Measurements from ENCODE around the gene XKR7.

The XKR7 gene

DNA sequence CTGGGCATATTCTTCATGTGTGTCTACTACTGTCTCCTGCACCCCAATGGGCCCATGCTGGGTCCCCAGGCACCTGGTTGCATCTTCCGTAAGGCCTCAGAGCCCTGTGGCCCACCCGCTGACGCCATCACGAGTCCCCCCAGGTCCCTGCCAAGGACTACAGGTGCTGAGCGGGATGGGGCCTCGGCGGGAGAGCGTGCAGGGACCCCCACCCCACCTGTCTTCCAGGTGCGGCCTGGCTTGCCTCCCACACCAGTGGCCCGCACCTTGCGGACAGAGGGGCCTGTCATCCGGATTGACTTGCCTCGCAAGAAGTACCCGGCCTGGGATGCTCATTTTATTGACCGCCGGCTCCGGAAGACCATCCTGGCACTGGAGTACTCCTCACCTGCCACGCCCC, 29.0 kb downstream of the XKR7 start:
- no peak for DNase-seq (ENCODE audit: low spot score)
- TF ChIP-seq, protein P1, sequence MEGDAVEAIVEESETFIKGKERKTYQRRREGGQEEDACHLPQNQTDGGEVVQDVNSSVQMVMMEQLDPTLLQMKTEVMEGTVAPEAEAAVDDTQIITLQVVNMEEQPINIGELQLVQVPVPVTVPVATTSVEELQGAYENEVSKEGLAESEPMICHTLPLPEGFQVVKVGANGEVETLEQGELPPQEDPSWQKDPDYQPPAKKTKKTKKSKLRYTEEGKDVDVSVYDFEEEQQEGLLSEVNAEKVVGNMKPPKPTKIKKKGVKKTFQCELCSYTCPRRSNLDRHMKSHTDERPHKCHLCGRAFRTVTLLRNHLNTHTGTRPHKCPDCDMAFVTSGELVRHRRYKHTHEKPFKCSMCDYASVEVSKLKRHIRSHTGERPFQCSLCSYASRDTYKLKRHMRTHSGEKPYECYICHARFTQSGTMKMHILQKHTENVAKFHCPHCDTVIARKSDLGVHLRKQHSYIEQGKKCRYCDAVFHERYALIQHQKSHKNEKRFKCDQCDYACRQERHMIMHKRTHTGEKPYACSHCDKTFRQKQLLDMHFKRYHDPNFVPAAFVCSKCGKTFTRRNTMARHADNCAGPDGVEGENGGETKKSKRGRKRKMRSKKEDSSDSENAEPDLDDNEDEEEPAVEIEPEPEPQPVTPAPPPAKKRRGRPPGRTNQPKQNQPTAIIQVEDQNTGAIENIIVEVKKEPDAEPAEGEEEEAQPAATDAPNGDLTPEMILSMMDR (IDR thresholded peaks at IDR 0.05; ENCODE audit: borderline replicate concordance, control extremely low read depth, extremely low read depth, insufficient read depth, missing control alignments) = no peak
- in situ Hi-C loops (cut with MboI; ENCODE audit: low sequenced_read_pairs, unreplicated experiment) = no loop called here

DNA sequence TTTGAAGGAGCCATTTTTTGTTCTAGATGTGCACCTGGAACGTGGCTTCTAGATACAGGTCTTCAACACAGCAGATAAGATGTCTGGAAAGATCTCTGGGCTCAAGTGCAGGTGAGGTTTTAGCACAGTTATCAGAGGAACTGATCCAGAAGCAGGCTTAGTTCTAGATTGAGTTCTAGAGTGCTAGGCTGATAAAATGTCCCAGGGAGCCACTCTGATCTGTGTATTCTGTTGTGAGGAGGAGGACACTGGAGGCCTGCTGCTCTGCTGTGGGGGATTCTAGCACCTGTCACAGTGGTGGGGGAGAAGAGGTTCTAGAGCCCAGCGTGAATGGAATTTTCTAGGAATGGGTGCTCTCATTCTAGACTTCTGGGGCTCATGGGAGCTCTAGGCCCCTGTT, 30.3 kb downstream of the XKR7 start:
- in situ Hi-C loops (cut with MboI; ENCODE audit: low sequenced_read_pairs, unreplicated experiment) = no loop called here
- TF ChIP-seq, protein P1 (IDR thresholded peaks at IDR 0.05; ENCODE audit: borderline replicate concordance, control extremely low read depth, extremely low read depth, insufficient read depth, missing control alignments) = no peak
- DNase-seq (ENCODE audit: low spot score) = no peak

DNA sequence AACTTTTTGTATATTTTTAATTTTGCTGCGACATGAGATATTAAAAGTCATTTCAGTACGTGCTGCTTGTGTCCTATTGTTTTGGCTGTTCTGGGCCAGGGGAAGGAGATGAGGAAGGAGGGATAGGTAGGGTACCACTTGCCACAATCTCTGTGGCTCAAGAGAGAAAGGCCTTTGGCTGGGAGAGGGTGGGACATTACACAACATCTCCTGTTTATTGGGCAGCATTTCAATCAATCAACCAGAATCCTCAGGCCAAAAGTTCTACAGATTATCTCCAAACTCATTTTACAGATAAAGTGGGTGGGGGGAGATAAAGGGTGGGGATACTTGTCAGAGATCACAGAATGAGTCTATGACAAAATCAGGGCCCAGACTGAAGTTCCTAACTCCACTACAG, 35.4 kb downstream of the XKR7 start:
- in situ Hi-C loops (cut with MboI; ENCODE audit: low sequenced_read_pairs, unreplicated experiment) = no loop called here
- no peak for DNase-seq (ENCODE audit: low spot score)
- TF ChIP-seq, protein P1 (IDR thresholded peaks at IDR 0.05; ENCODE audit: borderline replicate concordance, control extremely low read depth, extremely low read depth, insufficient read depth, missing control alignments) = no peak

DNA sequence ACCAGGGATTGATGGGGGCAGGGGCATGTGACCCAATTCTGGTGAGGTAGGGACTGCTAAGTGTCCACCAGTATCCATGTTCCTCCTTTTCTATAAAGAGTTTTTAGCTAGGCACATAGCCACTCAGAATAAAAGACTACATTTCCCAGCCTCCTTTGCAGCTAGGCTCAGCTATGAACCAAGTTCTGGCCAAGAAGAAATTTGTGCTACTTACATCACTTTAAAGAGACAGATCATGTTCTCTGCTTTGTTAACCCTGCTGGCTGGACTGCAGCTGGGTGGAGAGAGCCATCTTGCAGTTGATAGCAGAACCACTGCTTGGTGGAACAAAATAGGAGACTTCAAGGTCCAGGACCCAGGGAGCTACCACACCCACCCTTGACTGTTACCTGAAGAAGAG, 37.0 kb downstream of the XKR7 start:
- TF ChIP-seq, protein P1 (IDR thresholded peaks at IDR 0.05; ENCODE audit: borderline replicate concordance, control extremely low read depth, extremely low read depth, insufficient read depth, missing control alignments) = no peak
- no peak for DNase-seq (ENCODE audit: low spot score)
- in situ Hi-C loops (cut with MboI; ENCODE audit: low sequenced_read_pairs, unreplicated experiment) = no loop called here

DNA sequence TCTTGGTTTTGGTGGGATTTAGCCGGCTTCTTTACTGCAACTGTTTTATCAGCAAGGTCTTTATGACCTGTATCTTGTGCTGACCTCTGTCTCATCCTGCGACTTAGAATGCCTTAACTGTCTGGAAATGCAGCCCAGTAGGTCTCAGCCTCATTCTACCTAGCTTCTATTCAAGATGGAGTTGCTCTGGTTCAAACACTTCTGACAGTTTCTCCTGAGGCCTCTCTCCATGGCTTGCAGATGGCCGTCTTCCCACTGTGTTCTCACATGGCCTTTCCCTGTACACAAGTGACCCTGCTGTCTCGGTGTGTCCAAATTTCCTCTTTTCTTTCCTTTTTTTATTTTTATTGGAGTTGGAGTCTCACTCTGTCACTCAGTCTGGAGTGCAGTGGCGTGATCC, 38.1 kb downstream of the XKR7 start:
- no peak for DNase-seq (ENCODE audit: low spot score)
- in situ Hi-C loops (cut with MboI; ENCODE audit: low sequenced_read_pairs, unreplicated experiment) = no loop called here
- TF ChIP-seq, protein P1 (IDR thresholded peaks at IDR 0.05; ENCODE audit: borderline replicate concordance, control extremely low read depth, extremely low read depth, insufficient read depth, missing control alignments) = no peak

DNA sequence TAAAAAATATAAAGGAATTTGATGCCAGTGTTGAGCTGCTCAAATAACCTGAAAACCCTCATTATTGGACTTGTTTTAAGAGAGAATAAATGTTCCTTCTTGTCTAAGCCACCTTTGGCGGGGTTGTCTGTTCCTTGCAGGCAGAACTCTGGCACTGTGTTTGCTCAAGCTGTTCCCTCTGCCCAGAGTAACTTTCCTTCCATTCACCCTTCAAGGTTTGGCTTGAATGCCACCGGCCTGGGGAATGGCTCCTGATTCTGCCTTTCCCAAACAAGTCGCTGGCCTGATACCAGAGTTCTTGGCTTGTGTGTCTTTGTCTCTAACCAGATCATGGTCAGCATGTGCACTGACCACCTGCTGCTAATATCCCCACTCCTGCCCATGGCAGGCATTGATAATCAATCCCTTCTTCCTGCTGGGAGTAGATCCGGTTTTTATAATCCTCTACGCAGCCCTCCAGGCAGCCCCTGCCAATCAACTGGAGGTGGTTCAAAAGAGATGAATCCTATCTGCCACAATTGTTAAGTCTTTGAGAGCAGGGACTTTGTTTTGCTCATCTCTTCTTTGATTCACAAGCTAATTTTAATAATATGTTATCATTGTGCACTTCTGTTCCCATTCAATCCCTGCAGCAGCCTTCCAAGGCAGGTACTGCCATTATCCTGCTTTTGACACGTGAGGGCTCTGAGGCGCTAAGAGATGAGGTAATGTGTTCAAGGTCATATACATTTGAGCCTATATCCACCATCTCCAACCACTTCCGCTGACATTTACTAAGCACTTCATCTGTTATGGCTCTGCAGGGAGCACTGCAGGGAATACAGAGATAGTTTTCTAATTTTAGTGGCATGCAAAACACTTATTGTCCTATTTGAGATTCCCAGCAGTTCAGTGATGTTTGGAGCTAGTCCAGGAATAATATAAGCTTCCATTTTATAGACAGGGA, 39.2 kb downstream of the XKR7 start:
- in situ Hi-C loops (cut with MboI; ENCODE audit: low sequenced_read_pairs, unreplicated experiment) = no loop called here
- TF ChIP-seq, protein P1 (IDR thresholded peaks at IDR 0.05; ENCODE audit: borderline replicate concordance, control extremely low read depth, extremely low read depth, insufficient read depth, missing control alignments) = no peak
- DNase-seq (ENCODE audit: low spot score) = no peak
